H1 (cell line): ENCODE results near the gene MXD3. TPM values are rescaled to one million over a fixed set of nuclear protein-coding genes. Genes with fewer than 3 reads are reported as not detected.

Source experiments
- ATF2 ChIP-seq: IDR thresholded peaks from 2 replicates; pipeline ENCODE4 v1.6.1; 2012; ENCODE audit warnings: low read length, inconsistent platforms
- BACH1 ChIP-seq: IDR thresholded peaks from 2 replicates; pipeline ENCODE4 v1.6.1; 2012; ENCODE audit warnings: low read length, improper control_type of control experiment
- CBX8 ChIP-seq: fragments of 300-800, 300-1000 bp; sonication (generic); IDR thresholded peaks from 2 replicates; pipeline ENCODE4 v1.7.1; 2016; ENCODE audit warnings: low read depth, low read length, borderline replicate concordance
- CTCF ChIP-seq, 3 experiments: IDR thresholded peaks; 1 replicate in 2 of 3; 2 replicates in 1 of 3; pipeline versions ENCODE4 v1.5.1 to v1.6.1; 2011; ENCODE audit warnings: low read length in 3 of 3, mild to moderate bottlenecking in 3 of 3, inconsistent platforms in 2 of 3, low read depth in 1 of 3, moderate library complexity in 1 of 3; ENCODE audit not compliant: insufficient read depth in 1 of 3; ENCODE audit errors: control extremely low read depth in 1 of 3
- GABPA ChIP-seq: IDR thresholded peaks from 2 replicates; pipeline ENCODE4 v1.6.1; 2011; ENCODE audit warnings: mild to moderate bottlenecking, low read length, moderate library complexity, borderline replicate concordance; ENCODE audit not compliant: insufficient read depth
- JUND ChIP-seq: IDR thresholded peaks from 2 replicates; pipeline ENCODE4 v1.6.1; 2011; ENCODE audit warnings: mild to moderate bottlenecking, improper control_type of control experiment, low read length
- MAFK ChIP-seq: IDR thresholded peaks from 2 replicates; pipeline ENCODE4 v1.6.1; 2012; ENCODE audit warnings: low read depth, mild to moderate bottlenecking, improper control_type of control experiment, low read length
- NANOG ChIP-seq: IDR thresholded peaks from 2 replicates; pipeline ENCODE4 v1.6.1; 2011; ENCODE audit warnings: low read length, low read depth, mild to moderate bottlenecking, inconsistent platforms; ENCODE audit not compliant: insufficient read depth, poor library complexity, severe bottlenecking
- RAD21 ChIP-seq, 2 experiments: IDR thresholded peaks in 1 of 2; conservative IDR thresholded peaks in 1 of 2; 2 replicates each; pipeline ENCODE4 v1.6.1; 2011; ENCODE audit warnings: low read depth in 2 of 2, low read length in 2 of 2, improper control_type of control experiment in 1 of 2, inconsistent platforms in 1 of 2, mild to moderate bottlenecking in 1 of 2, moderate library complexity in 1 of 2
- RFX5 ChIP-seq: IDR thresholded peaks from 2 replicates; pipeline ENCODE4 v1.6.1; 2011; ENCODE audit warnings: low read depth, low read length, improper control_type of control experiment, borderline replicate concordance
- SAP30 ChIP-seq: fragments of 300-600 bp; sonication (generic); IDR thresholded peaks from 2 replicates; pipeline ENCODE4 v1.7.1; 2012; ENCODE audit warnings: low read length, moderate library complexity, mild to moderate bottlenecking, inconsistent platforms; ENCODE audit not compliant: insufficient read depth, insufficient replicate concordance
- SIN3A ChIP-seq, 2 experiments: IDR thresholded peaks in 1 of 2; conservative IDR thresholded peaks in 1 of 2; 2 replicates each; pipeline ENCODE4 v1.6.1; 2011 to 2012; ENCODE audit warnings: low read length in 2 of 2, improper control_type of control experiment in 1 of 2, low read depth in 1 of 2, mild to moderate bottlenecking in 1 of 2
- SP4 ChIP-seq: IDR thresholded peaks from 2 replicates; pipeline ENCODE4 v1.6.1; 2012; ENCODE audit warnings: low read length, inconsistent platforms
- TCF12 ChIP-seq: IDR thresholded peaks from 2 replicates; pipeline ENCODE4 v1.6.1; 2011; ENCODE audit warnings: low read depth, mild to moderate bottlenecking, low read length
- TEAD4 ChIP-seq: IDR thresholded peaks from 2 replicates; pipeline ENCODE4 v1.6.1; 2012; ENCODE audit warnings: low read depth, low read length, inconsistent platforms, mixed read lengths
- USF2 ChIP-seq: IDR thresholded peaks from 2 replicates; pipeline ENCODE4 v1.6.1; 2011; ENCODE audit warnings: low read length, improper control_type of control experiment
- polyA plus RNA-seq, 7 experiments: library from polyadenylated mRNA; depleted of rRNA in 3 of 7; stranded (reverse) in 5 of 7; unstranded in 2 of 7; fragments of >200 nt in 5 of 7; fragments of 200-250 nt in 2 of 7; gene quantifications; 1 replicate in 5 of 7; 2 replicates in 1 of 7; 4 replicates in 1 of 7; pipeline versions ENCODE4 v1.2.1 to v1.2.3, GENCODE V29; 2011 to 2013; ENCODE audit warnings: missing spikeins in 2 of 7, mixed read lengths in 2 of 7
- total RNA-seq: library from RNA; stranded (reverse); fragmentation: NEBNext Ultra II Directional; extraction: Animal tissue kit (Norgen Biotek cat#: 25700); gene quantifications from 2 replicates; pipeline ENCODE4 v1.2.1, GENCODE V29; 2021

MXD3 gene
- total and polyA plus RNA-seq, 2 of the 8 experiments (the other 6 are each of a cell fraction or from before 2014, with no cell fraction given), result 6.5 to 7.7 TPM

DNA sequence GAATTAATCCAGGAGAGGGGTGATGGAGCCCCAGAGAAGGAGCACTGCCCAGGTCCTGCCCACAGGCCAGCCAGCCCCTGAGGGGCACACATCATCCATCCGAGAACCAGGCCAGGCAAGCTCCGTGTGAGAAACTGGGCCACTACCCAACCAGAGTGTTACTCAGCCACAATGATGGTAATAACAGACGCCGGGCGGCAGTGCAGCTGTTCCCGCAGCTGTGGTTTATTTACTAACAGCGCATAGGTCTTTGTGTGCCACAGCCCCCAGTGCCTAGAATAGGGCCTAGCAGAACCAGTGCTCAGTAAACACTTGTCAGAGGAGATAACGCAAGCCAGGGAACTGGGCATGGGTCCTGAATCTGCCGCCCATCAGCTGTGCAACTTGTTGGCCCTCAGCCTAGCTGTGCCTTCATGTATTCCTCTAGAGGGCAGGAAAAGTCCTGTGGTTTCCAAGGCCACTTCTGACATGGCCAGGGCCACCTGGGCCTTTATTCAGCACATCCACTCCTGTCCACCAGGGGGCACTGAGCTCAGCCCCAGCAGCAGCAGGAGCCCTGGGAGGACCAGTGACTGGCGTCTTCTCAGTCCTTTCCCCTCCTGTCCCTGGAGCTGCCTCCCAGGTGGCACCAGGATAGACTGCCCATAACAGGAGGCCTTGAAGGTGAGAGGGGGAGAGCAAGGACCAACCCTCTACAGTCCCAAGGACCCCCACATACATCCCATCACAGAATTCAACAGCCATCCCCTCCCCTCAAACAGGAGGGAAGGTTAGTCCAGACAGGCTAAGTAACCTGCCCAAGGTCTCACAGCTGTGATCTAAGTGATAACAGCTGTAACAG is 2.1 kb downstream of the MXD3 start (continued):
- TF ChIP-seq CBX8 (no peak), RAD21 (IDR thresholded peaks at IDR 0.05 in 1 of 2, conservative IDR thresholded peaks at IDR 0.05 in 1 of 2; ENCODE audit: low read depth in 2 of 2, low read length in 2 of 2) (peak; percentile 62 to 78), USF2 (no peak), ATF2 (no peak), GABPA (0 out of 2 replicates have a peak, but pooled peaks have one; percentile 43), TCF12 (0 out of 2 replicates have a peak, but pooled peaks have one; percentile 43), BACH1 (no peak), SAP30 (no peak), NANOG (no peak), CTCF (IDR thresholded peaks at IDR 0.05; ENCODE audit: control extremely low read depth in 1 of 3, insufficient read depth in 1 of 3, low read depth in 1 of 3, low read length in 3 of 3) (peak in 2 of 3 experiments; percentile 97 to 100; a peak in 3 of 4 replicates), JUND (no peak), MAFK (no peak), SIN3A (conservative IDR thresholded peaks at IDR 0.05 in 1 of 2, IDR thresholded peaks at IDR 0.05 in 1 of 2; ENCODE audit: low read depth in 1 of 2, low read length in 2 of 2) (peak; percentile 86; a peak in 3 of 4 replicates), RFX5 (no peak), TEAD4 (no peak), SP4 (no peak)
